Cardiac septum (tissue), 1 donor: ENCODE results near the gene CDH23. TPM values are rescaled to one million over a fixed set of nuclear protein-coding genes. Genes with fewer than 3 reads are reported as not detected.

Source experiments
- DNase-seq: peaks from one replicate; pipeline ENCODE4 v3.0.0-alpha.2; 2020; ENCODE audit warnings: low spot score
- intact Hi-C: fragments of 100-400 bp; cut with DNase I; formaldehyde crosslinking; loops from one replicate; pipeline ENCODE4 v1.14.0; 2022
- total RNA-seq: library from RNA; stranded (reverse); fragmentation: NEBNext Ultra II Directional; extraction: Animal tissue kit (Norgen Biotek cat#: 25700); gene quantifications from one replicate; pipeline ENCODE4 v1.2.1, GENCODE V29; 2021
- donor health status: DM: no; HTN: no; CAD: no.

Gene CDH23
- total RNA-seq, 1 donor from 2014 or later: 9.3 TPM

- intact Hi-C loops: no loop called here
- DNase-seq: no peak
Observed at GRCh38 chr10:71782917-71783490, 386.3 kb downstream of the CDH23 start.

DNA sequence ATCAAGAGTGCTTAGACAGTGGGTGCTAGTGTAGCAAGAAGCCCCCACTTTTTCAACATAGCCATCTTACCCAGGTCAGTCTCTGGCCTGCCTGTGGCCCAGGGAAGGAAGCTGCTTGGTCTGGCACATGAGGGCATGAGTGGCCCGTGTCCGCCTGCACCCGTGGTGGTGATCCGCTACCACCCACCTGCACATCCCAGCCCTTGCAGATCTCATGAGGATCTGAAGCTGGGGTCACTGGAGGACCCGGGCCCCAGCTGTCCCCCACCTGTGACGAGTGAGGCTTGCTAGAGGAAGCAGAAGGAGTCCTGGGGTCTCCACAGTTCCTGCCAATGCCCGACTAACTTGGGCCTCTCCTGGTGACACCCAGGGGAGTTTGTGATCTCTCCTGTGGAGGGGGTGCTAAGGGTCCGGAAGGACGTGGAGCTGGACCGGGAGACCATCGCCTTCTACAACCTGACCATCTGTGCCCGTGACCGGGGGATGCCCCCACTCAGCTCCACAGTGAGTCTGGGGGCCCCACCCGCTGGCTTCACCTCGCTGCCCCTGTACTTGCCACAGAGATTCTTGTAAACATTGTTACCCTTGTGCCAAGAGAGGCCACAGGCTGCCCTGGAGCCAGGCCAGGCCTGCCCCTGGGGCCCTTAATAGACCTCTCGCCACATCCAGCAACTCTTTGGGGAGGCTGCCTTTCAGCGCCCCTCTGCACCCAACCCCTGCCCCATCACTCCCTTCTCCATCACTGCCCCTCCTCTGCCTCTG, 387.4 kb downstream of the CDH23 start:
- intact Hi-C loops: no loop called here
- no peak for DNase-seq

GRCh38 chr10:71784679-71785272, 388.1 kb downstream of the CDH23 start:
- intact Hi-C loops: no loop called here
- DNase-seq: no peak

DNA sequence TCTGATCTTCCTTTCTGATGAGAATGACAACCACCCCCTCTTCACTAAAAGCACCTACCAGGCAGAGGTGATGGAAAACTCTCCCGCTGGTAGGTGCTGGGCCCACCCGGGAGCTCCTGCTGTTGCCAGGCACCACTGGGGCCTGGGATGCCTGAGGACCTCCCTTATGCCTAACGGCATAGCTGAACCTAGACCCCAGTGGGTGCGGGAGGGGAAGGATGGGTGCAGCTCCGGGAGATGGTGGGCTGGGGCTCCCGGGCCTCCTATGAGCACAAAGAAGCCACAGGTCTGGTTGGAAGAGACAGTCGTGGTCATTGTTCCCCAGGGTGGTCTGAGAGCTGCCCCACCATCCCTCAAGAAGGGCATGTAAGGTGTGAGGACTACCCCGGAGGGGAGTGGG, 392.2 kb downstream of the CDH23 start:
- intact Hi-C loops: no loop called here
- no peak for DNase-seq

DNA sequence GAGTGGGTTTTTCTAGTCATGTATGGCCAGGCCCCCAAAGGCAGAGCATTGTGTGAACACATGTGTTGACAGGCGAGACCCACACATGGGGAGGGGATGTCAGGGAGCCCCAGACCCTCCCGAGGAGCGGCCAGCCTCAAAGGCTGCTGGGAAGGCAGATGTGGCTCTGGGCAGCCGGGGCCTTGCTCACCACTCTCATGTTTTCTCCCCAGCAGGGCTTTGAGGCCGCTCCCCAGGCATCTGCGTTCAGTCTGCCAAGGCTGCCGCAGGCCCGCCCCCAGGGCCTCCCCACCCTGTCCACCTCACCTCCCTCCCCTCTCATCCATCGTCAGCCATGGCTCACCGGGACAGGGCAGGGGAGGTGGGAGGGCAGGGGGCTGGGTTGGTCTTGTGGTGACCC, 393.2 kb downstream of the CDH23 start:
- no peak for DNase-seq
- intact Hi-C loops: no loop called here

GRCh38 chr10:71790749-71791440, 394.2 kb downstream of the CDH23 start:
- DNase-seq: no peak
- intact Hi-C loops: no loop called here

DNA sequence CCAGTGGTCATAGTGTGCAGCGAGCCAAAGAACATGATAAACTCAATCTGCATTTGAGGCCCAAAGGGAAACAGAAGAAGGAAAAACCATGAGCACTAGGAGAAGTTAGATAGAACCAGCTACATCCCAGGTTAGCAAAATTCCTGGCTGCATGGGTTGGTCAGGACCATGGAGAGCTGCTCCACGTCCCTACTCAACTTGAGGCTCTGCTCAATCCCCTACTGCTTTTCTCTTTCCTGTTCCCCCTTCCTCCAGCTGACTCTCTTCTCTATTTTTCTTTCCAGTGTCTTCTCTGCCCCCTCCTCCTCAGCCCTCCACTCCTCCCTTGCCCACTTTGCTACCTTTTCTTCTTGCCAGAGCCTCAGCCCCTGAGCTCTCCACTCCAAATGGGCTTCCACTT, 398.5 kb downstream of the CDH23 start:
- DNase-seq: no peak
- intact Hi-C loops: no loop called here

- intact Hi-C loops: no loop called here
- no peak for DNase-seq
Observed at GRCh38 chr10:71796749-71797405, 400.2 kb downstream of the CDH23 start.

GRCh38 chr10:71797533-71798307, 401.0 kb downstream of the CDH23 start:
- DNase-seq: no peak
- intact Hi-C loops: no loop called here

DNA sequence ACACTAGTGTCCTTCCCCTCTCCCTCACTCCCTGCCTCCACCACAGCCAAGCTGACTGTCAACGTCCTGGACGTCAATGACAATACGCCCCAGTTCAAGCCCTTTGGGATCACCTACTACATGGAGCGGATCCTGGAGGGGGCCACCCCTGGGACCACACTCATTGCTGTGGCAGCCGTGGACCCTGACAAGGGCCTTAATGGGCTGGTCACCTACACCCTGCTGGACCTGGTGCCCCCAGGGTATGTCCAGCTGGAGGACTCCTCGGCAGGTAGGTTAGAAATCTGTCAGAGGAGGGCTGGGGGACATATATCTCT, 401.5 kb downstream of the CDH23 start:
- intact Hi-C loops: no loop called here
- DNase-seq: no peak

GRCh38 chr10:71799112-71799511, 402.4 kb downstream of the CDH23 start:
- intact Hi-C loops: no loop called here
- DNase-seq: no peak

DNA sequence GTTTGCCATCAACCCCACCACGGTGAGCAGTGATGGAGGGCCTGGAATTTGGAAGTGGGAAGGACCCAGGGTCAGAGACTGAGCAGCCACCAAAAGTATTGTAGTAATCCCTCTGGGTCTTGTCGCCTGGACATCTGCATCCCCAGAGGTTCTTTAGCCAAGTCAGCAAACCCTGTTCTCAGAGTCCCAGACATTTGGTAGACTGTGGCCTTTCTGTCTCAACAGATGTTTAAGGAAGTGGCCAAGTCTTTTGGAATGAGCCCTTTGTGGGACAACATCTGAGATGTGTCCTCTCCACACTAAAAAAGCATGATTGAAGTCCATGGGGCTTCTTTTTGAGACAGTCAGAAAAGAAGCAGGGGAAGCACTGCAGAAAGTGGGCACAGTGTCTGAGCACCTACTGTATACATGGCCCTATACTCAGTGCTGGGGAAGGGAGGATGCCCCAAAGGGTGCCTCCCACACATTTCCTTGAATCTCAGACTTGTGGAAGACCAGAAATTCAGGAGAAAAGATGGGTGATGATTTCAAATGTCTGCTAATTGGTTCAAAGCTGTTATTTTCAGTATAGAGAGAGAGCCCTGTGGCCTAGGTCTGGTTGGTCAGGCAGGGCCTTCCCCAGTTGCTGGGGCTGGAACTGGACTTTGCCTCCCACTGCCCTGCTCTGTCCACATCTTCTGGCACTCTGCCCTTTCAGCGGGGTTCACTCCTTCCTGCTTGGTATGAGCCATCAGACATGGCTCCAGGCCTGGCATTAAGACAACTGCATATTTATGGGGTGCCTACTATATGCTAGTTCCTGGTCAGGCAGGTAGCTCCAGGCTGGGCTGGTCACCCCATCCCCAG, 403.1 kb downstream of the CDH23 start:
- DNase-seq: no peak
- intact Hi-C loops: no loop called here

- no peak for DNase-seq
- intact Hi-C loops: no loop called here
Observed at GRCh38 chr10:71801361-71801760, 404.6 kb downstream of the CDH23 start.

DNA sequence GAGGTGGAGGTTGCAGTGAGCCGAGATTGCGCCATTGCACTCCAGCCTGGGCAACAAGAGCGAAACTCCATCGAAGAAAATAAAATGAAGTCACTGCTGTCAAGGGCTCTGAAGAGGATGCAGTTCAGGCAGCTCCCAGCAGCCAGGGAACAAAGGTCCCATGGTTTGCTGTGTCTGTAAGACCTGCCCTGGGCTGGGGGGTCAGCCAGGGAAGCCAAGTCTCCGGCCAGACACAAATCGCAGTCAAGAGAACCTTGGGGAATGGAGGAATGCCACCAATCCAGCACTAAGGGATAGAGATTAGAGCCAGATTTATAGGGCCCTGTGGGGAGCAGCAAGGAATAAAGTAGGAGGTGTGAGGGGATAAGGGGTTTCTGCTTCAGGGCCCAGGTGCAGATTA, 405.5 kb downstream of the CDH23 start:
- no peak for DNase-seq
- intact Hi-C loops: no loop called here

- DNase-seq: no peak
- intact Hi-C loops: no loop called here
Observed at GRCh38 chr10:71802715-71803488, 406.2 kb downstream of the CDH23 start.

DNA sequence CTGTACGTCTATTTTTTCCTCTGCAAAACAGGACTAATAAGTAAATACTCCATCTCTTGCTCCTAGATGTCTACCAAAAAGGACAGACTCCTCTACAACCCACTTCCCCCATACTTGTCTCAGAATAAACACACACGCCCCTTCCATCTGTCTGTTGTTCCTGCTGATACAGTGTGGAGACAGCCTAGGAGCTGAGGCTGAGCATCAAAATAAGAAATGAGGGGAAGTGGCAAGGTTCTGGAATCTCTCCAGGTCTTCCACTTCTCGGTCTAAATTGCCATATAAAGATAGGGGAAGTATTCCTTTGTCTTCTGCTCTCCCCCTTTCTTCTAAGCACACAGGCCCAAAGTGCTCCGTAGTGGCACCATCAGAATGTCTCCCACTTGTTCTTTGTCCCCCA, 407.4 kb downstream of the CDH23 start:
- DNase-seq: no peak
- intact Hi-C loops: no loop called here

- no peak for DNase-seq
- intact Hi-C loops: no loop called here
Observed at GRCh38 chr10:71805776-71806703, 409.3 kb downstream of the CDH23 start.
